Endothelial cell of hepatic sinusoid (primary cell): Measurements from ENCODE around the gene DPYD.
"Not testable (repeated sequence)": the region's sequence is repeated elsewhere in the genome, so short reads cannot be mapped to it uniquely, and the experiment has no call there.

Experiments used
- in situ Hi-C: cut with HindIII; loops from 2 replicates; pipeline ENCODE4 v1.10.0; 2017; ENCODE audit warnings: low sequenced_read_pairs

DPYD gene

GRCh38 chr1:97245026-97245425, 675.8 kb downstream of the DPYD start:
- in situ Hi-C loops, result no loop called here

GRCh38 chr1:97243973-97244560, 676.8 kb downstream of the DPYD start:
- in situ Hi-C loops, result no loop called here

GRCh38 chr1:97238816-97239215, 682.0 kb downstream of the DPYD start:
- in situ Hi-C loops, result no loop called here

GRCh38 chr1:97231354-97231753, 689.5 kb downstream of the DPYD start:
- in situ Hi-C loops, result not testable (repeated sequence)

- in situ Hi-C loops, result no loop called here
Measured at GRCh38 chr1:97212671-97213070, 708.2 kb downstream of the DPYD start.

GRCh38 chr1:97210307-97210706, 710.5 kb downstream of the DPYD start:
- in situ Hi-C loops, result no loop called here

- in situ Hi-C loops, result no loop called here
Measured at GRCh38 chr1:97209381-97209957, 711.4 kb downstream of the DPYD start.

GRCh38 chr1:97207868-97208267, 713.0 kb downstream of the DPYD start:
- in situ Hi-C loops, result no loop called here

GRCh38 chr1:97204468-97204867, 716.4 kb downstream of the DPYD start:
- in situ Hi-C loops, result no loop called here

GRCh38 chr1:97202481-97203380, 718.1 kb downstream of the DPYD start:
- in situ Hi-C loops, result no loop called here

- in situ Hi-C loops, result no loop called here
Measured at GRCh38 chr1:97201641-97202040, 719.2 kb downstream of the DPYD start.

GRCh38 chr1:97200595-97200994, 720.2 kb downstream of the DPYD start:
- in situ Hi-C loops, result no loop called here

GRCh38 chr1:97196825-97197516, 723.9 kb downstream of the DPYD start:
- in situ Hi-C loops, result no loop called here

GRCh38 chr1:97192872-97193572, 727.8 kb downstream of the DPYD start:
- in situ Hi-C loops, result no loop called here

GRCh38 chr1:97190326-97190725, 730.5 kb downstream of the DPYD start:
- in situ Hi-C loops, result no loop called here

GRCh38 chr1:97186381-97186780, 734.5 kb downstream of the DPYD start:
- in situ Hi-C loops, result no loop called here

- in situ Hi-C loops, result no loop called here
Measured at GRCh38 chr1:97174039-97174704, 746.7 kb downstream of the DPYD start.

GRCh38 chr1:97170300-97170699, 750.5 kb downstream of the DPYD start:
- in situ Hi-C loops, result no loop called here

- in situ Hi-C loops, result no loop called here
Measured at GRCh38 chr1:97168056-97168455, 752.8 kb downstream of the DPYD start.

GRCh38 chr1:97167246-97167645, 753.6 kb downstream of the DPYD start:
- in situ Hi-C loops, result no loop called here
